ENCODE data around the gene MFNG. TPM values are rescaled to one million over a fixed set of nuclear protein-coding genes. Genes with fewer than 3 reads are reported as not detected.

The MFNG gene
- total and polyA plus RNA-seq, 4 donors = 14.3 to 46.7 (median 31.0) TPM

DNA sequence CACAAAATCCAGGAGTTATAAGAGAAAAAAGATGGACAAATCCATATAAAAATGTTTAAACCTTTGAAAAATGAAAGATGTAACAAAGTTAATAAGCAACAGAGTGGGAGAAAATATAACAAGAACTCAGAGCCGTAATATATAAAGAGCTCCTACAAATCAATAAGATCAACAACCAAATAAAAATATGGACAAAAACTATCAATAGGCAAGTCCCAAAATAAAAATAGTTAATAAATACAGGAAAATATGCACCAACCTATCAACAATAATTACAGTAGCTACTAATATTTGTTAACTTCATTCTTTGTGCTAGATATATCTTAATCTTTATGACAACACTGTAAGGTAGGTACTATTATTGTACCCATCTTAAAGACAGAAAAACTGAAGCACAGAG, 30.3 kb upstream of the MFNG start:
- Histone ChIP-seq H3K9me3 (ENCODE audit: control insufficient read depth in 4 of 4, insufficient read depth in 3 of 4, low read length in 3 of 4) (peaks cover 0 to 3% (median 0%) of the 10 kb centered on the region in 4 donors), H3K9ac (ENCODE audit: insufficient read depth in 1 of 2, low read length in 2 of 2) (no peak overlapping the region), H3K4me1 (ENCODE audit: control insufficient read depth in 5 of 5, insufficient read depth in 5 of 5, low read length in 5 of 5) (peaks cover 0 to 14% (median 10%) of the 10 kb centered on the region in 5 donors), H3K27ac (ENCODE audit: low read depth in 1 of 2, low read length in 1 of 2) (no peak overlapping the region), H3K4me3 (no peak overlapping the region), H3K27me3 (ENCODE audit: control insufficient read depth in 3 of 3, insufficient read depth in 3 of 3, low read length in 2 of 3) (peaks cover 0 to 3% (median 0%) of the 10 kb centered on the region in 3 donors), H3K36me3 (ENCODE audit: control insufficient read depth in 4 of 4, insufficient read depth in 4 of 4, low read length in 4 of 4) (peaks cover 0 to 4% (median 0%) of the 10 kb centered on the region in 4 donors)
- no peak for DNase-seq
- no peak for ATAC-seq (ENCODE audit: insufficient read depth, low FRiP score)
- TF ChIP-seq, protein P1, sequence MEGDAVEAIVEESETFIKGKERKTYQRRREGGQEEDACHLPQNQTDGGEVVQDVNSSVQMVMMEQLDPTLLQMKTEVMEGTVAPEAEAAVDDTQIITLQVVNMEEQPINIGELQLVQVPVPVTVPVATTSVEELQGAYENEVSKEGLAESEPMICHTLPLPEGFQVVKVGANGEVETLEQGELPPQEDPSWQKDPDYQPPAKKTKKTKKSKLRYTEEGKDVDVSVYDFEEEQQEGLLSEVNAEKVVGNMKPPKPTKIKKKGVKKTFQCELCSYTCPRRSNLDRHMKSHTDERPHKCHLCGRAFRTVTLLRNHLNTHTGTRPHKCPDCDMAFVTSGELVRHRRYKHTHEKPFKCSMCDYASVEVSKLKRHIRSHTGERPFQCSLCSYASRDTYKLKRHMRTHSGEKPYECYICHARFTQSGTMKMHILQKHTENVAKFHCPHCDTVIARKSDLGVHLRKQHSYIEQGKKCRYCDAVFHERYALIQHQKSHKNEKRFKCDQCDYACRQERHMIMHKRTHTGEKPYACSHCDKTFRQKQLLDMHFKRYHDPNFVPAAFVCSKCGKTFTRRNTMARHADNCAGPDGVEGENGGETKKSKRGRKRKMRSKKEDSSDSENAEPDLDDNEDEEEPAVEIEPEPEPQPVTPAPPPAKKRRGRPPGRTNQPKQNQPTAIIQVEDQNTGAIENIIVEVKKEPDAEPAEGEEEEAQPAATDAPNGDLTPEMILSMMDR (IDR thresholded peaks at IDR 0.05; ENCODE audit: control extremely low read depth, extremely low read depth) = no peak
- WGBS, 2 donors = 48 to 100% methylated on average over 1 of the region's 1 CpG

DNA sequence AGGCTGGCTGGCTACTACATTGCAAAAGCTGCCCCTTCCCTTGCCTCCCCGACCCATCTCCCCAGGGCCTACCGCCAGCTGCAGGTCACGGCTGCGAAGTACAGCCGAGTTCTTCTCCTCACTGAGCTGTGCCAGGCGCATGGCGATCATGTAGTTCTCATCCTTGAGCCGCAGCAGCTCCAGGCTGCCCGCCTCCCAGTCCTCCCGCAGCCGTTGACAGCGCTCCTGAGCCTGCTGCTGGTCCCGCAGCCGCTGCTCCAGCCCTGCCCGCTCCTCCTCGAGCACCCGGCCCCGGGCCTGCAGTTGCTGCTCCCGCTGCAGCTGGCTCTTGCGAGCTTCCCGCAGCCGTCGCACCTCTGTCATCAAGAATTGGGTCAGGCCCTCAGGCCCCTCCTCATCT, 29.7 kb upstream of the MFNG start:
- no peak overlapping the region for H3K9ac ChIP-seq (ENCODE audit: insufficient read depth in 1 of 2, low read length in 2 of 2)
- peaks cover 0 to 14% (median 10%) of the 10 kb centered on the region in 5 donors for H3K4me1 ChIP-seq (ENCODE audit: control insufficient read depth in 5 of 5, insufficient read depth in 5 of 5, low read length in 5 of 5)
- TF ChIP-seq, protein P1 (IDR thresholded peaks at IDR 0.05; ENCODE audit: control extremely low read depth, extremely low read depth) = no peak
- DNase-seq (peak in 1 of 3 donors; percentile 8), ATAC-seq (ENCODE audit: insufficient read depth, low FRiP score) (no peak)
- H3K36me3 ChIP-seq (ENCODE audit: control insufficient read depth in 4 of 4, insufficient read depth in 4 of 4, low read length in 4 of 4) = peaks cover 0 to 4% (median 0%) of the 10 kb centered on the region in 4 donors
- no peak overlapping the region for H3K27ac ChIP-seq (ENCODE audit: low read depth in 1 of 2, low read length in 1 of 2)
- no peak overlapping the region for H3K4me3 ChIP-seq
- peaks cover 0 to 3% (median 0%) of the 10 kb centered on the region in 4 donors for H3K9me3 ChIP-seq (ENCODE audit: control insufficient read depth in 4 of 4, insufficient read depth in 3 of 4, low read length in 3 of 4)
- WGBS, 2 donors = 94% methylated on average over 23 of the region's 23 CpGs
- peaks cover 0 to 3% (median 0%) of the 10 kb centered on the region in 3 donors for H3K27me3 ChIP-seq (ENCODE audit: control insufficient read depth in 3 of 3, insufficient read depth in 3 of 3, low read length in 2 of 3)

DNA sequence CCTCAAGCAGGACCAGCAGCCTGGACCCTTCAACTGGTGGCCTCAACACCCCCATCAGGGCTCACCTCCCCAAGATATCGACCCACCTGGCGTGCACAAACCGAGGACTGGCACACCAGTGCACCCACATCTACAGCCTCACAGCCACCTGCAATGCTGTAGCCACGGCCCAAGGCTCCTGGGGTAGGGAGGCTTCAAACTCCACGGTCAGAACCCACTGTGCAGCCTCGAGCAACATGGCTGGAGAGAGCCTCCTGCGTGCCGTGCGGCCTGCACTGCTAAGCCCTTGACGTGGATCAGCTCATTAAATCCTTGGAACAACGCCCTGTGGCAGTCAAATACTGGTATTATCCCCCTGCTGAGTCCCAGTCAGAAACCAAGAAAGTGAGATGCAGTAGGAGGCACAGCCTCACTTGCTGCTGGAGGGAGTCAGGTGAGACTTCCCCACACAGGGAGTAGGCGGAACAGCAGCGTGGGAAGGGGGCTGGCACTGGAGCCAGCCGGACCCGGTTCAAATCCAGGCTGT, 28.4 kb upstream of the MFNG start:
- ATAC-seq (ENCODE audit: insufficient read depth, low FRiP score) (no peak), DNase-seq (no peak)
- Histone ChIP-seq H3K4me1 (ENCODE audit: control insufficient read depth in 5 of 5, insufficient read depth in 5 of 5, low read length in 5 of 5) (peaks cover 0 to 20% (median 12%) of the 10 kb centered on the region in 5 donors), H3K9ac (ENCODE audit: insufficient read depth in 1 of 2, low read length in 2 of 2) (no peak overlapping the region), H3K36me3 (ENCODE audit: control insufficient read depth in 4 of 4, insufficient read depth in 4 of 4, low read length in 4 of 4) (peaks cover 0 to 4% (median 0%) of the 10 kb centered on the region in 4 donors), H3K9me3 (ENCODE audit: control insufficient read depth in 4 of 4, insufficient read depth in 3 of 4, low read length in 3 of 4) (peaks cover 0 to 3% (median 0%) of the 10 kb centered on the region in 4 donors), H3K27ac (ENCODE audit: low read depth in 1 of 2, low read length in 1 of 2) (no peak overlapping the region), H3K27me3 (ENCODE audit: control insufficient read depth in 3 of 3, insufficient read depth in 3 of 3, low read length in 2 of 3) (no peaks in the 10 kb centered on the region), H3K4me3 (no peak overlapping the region)
- whole genome bisulfite sequencing, 2 donors = 89 to 91% methylated on average over 15 of the region's 15 CpGs
- TF ChIP-seq, protein P1 (IDR thresholded peaks at IDR 0.05; ENCODE audit: control extremely low read depth, extremely low read depth) = no peak

All from lung (tissue), 12 donors.